ENCODE results near the gene EMP1.

The EMP1 gene

DNA sequence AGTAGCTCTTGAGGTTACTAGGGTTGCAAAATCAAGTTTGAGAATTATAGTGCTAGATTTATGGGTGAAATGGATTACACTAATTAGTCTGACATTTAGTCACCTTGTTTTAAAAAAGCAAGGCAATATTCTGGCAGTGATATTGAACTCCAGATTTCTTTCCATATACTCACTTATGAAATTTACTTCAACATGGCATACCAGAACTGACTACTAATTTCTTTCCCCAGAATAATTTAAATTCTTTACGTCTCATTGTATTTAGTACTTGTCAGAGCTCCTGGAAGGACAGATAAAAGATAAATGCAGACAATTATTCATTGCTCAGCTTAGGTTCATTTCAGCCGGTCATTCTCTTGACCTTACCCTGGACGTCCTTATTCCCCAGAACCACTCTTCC is 24.3 kb downstream of the EMP1 start:
- peaks cover 18% of the 10 kb centered on the region for H3K9me3 Mint-ChIP-seq
- DNase-seq: no peak
- H3K27ac Mint-ChIP-seq: no peak overlapping the region
- no peak overlapping the region for H3K4me3 Mint-ChIP-seq
- peaks cover 10% of the 10 kb centered on the region for H3K27me3 Mint-ChIP-seq (ENCODE audit: low read depth, poor library complexity)
- TF ChIP-seq, protein P1, sequence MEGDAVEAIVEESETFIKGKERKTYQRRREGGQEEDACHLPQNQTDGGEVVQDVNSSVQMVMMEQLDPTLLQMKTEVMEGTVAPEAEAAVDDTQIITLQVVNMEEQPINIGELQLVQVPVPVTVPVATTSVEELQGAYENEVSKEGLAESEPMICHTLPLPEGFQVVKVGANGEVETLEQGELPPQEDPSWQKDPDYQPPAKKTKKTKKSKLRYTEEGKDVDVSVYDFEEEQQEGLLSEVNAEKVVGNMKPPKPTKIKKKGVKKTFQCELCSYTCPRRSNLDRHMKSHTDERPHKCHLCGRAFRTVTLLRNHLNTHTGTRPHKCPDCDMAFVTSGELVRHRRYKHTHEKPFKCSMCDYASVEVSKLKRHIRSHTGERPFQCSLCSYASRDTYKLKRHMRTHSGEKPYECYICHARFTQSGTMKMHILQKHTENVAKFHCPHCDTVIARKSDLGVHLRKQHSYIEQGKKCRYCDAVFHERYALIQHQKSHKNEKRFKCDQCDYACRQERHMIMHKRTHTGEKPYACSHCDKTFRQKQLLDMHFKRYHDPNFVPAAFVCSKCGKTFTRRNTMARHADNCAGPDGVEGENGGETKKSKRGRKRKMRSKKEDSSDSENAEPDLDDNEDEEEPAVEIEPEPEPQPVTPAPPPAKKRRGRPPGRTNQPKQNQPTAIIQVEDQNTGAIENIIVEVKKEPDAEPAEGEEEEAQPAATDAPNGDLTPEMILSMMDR (IDR thresholded peaks at IDR 0.05): no peak
- no peaks in the 10 kb centered on the region for H3K4me1 Mint-ChIP-seq
- no peaks in the 10 kb centered on the region for H3K36me3 Mint-ChIP-seq (ENCODE audit: low read depth)

DNA sequence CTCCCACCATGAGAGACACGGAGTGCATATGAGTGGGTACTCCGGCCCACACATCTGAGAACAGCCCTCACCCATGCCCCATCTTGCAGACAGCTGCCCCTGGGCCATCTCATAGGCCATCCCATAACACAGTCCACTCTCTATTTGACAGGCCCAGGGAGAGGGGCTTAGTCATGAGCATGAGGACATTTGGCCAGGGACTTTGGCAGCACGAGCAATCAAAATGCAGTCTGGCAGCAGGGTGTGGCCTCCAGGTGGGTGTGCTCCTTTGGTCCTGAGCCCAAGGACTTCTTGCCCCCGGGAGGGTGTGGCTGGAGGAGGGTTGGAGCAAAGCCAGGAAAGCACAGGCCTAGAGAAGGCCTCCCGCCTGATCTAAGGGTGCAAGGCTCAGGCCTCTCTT is 25.6 kb downstream of the EMP1 start:
- peaks cover 14% of the 10 kb centered on the region for H3K9me3 Mint-ChIP-seq
- H3K27me3 Mint-ChIP-seq (ENCODE audit: low read depth, poor library complexity): peaks cover 10% of the 10 kb centered on the region
- no peak overlapping the region for H3K27ac Mint-ChIP-seq
- no peaks in the 10 kb centered on the region for H3K4me1 Mint-ChIP-seq
- no peak overlapping the region for H3K4me3 Mint-ChIP-seq
- DNase-seq: no peak
- TF ChIP-seq, protein P1 (IDR thresholded peaks at IDR 0.05): no peak
- no peaks in the 10 kb centered on the region for H3K36me3 Mint-ChIP-seq (ENCODE audit: low read depth)

DNA sequence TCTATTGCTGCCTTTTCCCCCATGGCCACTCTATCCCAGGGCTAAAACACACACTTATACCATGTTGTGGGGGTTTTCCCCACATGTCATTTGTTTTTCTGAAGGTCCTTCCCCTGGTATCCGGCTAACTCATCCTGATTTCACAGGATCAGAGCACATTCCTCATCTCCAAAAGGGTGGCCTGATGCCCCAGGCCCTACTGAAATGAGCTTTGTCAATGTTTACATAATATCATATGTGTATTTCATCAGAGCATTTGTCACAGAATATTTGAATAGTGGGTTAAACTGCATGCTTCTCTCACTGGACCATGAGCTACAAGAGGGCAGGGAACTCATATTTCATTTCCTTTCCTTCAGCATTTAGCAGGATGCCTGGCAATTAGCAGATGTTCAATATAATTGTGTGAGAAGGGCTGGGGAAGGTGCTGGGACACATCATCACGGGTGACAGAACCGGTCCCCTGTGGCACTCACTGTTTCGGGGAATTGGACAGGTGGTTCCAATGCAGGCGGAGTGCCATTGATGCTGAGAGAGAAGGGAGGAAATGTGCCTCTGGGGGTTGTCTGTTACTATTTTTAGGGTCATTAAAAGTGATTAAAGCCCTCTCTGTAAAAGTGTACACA is 26.8 kb downstream of the EMP1 start:
- Mint-ChIP-seq H3K27ac (no peak overlapping the region), H3K4me3 (no peak overlapping the region), H3K27me3 (ENCODE audit: low read depth, poor library complexity) (peaks cover 10% of the 10 kb centered on the region), H3K36me3 (ENCODE audit: low read depth) (no peaks in the 10 kb centered on the region), H3K4me1 (no peaks in the 10 kb centered on the region), H3K9me3 (peaks cover 11% of the 10 kb centered on the region)
- DNase-seq: no peak
- TF ChIP-seq, protein P1 (IDR thresholded peaks at IDR 0.05): no peak

DNA sequence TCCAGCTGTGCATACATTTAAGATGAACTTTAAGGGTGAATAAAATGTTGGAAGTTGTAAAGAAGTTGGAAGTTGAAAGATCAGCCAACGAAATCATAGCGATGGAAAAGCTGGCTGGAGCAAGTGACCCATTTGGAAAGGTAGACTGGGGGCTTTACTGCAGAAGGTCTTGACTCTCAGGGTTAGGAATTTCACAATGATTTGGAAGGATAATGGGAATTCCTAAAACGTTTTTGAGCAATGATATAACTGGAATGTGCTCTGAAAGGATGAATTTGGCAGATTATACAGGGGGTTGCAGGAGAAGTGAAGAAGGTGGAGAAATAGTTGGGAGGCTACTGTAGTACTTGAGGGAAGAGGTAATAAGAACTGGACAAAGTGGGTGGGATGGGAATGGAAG is 27.4 kb downstream of the EMP1 start:
- H3K36me3 Mint-ChIP-seq (ENCODE audit: low read depth): no peaks in the 10 kb centered on the region
- H3K4me1 Mint-ChIP-seq: no peaks in the 10 kb centered on the region
- no peak overlapping the region for H3K27ac Mint-ChIP-seq
- DNase-seq: no peak
- H3K27me3 Mint-ChIP-seq (ENCODE audit: low read depth, poor library complexity): peaks cover 5% of the 10 kb centered on the region
- H3K4me3 Mint-ChIP-seq: no peak overlapping the region
- peaks cover 7% of the 10 kb centered on the region for H3K9me3 Mint-ChIP-seq
- TF ChIP-seq, protein P1 (IDR thresholded peaks at IDR 0.05): no peak

DNA sequence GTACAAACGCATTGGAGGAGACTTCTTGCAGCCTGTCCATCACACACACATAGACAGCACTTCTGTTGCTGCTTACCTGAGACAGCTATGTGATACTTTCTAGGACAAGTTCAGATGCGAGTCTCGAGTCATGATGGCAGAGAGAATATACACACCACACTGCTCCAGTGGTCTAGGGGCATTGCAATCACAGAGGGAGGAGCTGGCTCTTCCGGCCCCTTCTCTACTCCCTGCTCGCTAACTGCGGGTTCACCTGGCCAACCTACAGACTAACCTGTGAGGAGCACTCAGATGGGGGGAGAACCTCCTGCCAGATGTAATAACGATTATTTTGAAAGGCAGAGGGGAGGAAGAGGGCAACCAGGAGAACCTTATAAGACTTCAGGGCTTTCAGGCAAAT is 30.7 kb downstream of the EMP1 start:
- Mint-ChIP-seq H3K9me3 (peaks cover 8% of the 10 kb centered on the region), H3K27ac (no peak overlapping the region), H3K27me3 (ENCODE audit: low read depth, poor library complexity) (no peaks in the 10 kb centered on the region), H3K4me1 (no peaks in the 10 kb centered on the region), H3K4me3 (no peak overlapping the region), H3K36me3 (ENCODE audit: low read depth) (no peaks in the 10 kb centered on the region)
- TF ChIP-seq, protein P1 (IDR thresholded peaks at IDR 0.05): no peak
- DNase-seq: no peak

DNA sequence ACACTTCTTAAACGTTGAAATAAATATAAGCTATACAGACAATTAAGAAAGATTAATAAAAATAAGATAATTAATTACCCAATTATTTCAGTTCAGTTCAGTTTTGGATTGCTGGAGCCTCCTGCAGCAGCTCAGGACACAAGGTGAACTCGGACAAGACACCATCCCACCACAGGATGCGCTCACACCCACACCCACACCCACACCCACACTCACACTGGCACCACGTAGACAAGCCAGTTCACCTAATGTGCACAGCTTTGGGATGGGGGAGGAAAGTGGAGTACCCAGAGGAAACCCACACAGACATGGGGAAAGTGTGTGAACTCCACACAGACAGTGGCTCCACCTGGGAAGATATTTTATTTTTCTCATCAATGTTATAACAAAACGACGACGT is 32.1 kb downstream of the EMP1 start:
- Mint-ChIP-seq H3K36me3 (ENCODE audit: low read depth) (no peaks in the 10 kb centered on the region), H3K4me3 (no peak overlapping the region), H3K9me3 (peaks cover 14% of the 10 kb centered on the region), H3K27ac (no peak overlapping the region), H3K27me3 (ENCODE audit: low read depth, poor library complexity) (no peaks in the 10 kb centered on the region), H3K4me1 (no peaks in the 10 kb centered on the region)
- TF ChIP-seq, protein P1 (IDR thresholded peaks at IDR 0.05): no peak
- no peak for DNase-seq
